ENCODE data around the gene ZFHX3. TPM values are rescaled to one million over a fixed set of nuclear protein-coding genes. Genes with fewer than 3 reads are reported as not detected.

Gene ZFHX3
- total RNA-seq, 1 experiment from 2014 or later = 1.5 TPM

DNA sequence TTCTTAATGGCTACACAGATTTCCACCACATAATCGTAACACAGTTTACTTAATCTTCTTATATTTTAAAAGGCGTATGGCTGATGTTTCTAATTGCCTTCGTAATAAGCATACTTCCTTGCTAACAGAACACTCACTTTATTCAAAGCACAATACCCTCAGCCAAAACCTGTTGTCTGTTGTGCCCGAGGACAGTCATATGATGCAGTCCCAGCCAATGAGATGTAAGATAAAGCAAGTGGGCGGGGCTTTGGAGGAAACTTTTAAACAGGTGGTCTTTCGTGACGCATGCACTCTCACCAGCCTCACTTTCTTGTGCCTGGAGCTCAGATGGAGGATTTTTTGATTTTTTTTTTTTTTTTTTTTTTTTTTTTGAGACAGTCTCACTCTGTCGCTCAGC lies 174.1 kb downstream of the ZFHX3 start:
- TF ChIP-seq, protein P1, sequence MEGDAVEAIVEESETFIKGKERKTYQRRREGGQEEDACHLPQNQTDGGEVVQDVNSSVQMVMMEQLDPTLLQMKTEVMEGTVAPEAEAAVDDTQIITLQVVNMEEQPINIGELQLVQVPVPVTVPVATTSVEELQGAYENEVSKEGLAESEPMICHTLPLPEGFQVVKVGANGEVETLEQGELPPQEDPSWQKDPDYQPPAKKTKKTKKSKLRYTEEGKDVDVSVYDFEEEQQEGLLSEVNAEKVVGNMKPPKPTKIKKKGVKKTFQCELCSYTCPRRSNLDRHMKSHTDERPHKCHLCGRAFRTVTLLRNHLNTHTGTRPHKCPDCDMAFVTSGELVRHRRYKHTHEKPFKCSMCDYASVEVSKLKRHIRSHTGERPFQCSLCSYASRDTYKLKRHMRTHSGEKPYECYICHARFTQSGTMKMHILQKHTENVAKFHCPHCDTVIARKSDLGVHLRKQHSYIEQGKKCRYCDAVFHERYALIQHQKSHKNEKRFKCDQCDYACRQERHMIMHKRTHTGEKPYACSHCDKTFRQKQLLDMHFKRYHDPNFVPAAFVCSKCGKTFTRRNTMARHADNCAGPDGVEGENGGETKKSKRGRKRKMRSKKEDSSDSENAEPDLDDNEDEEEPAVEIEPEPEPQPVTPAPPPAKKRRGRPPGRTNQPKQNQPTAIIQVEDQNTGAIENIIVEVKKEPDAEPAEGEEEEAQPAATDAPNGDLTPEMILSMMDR (conservative IDR thresholded peaks at IDR 0.05) = no peak
- Mint-ChIP-seq H3K4me1 (peaks cover 0 to 8% of the 10 kb centered on the region in 2 experiments; a peak in 2 of 4 replicates), H3K27me3 (ENCODE audit: low read depth) (no peaks in the 10 kb centered on the region), H3K36me3 (ENCODE audit: insufficient read depth in 1 of 3, low read depth in 3 of 3) (peaks cover 0 to 12% (median 3%) of the 10 kb centered on the region in 3 experiments; a peak in 4 of 7 replicates), H3K4me3 (no peak overlapping the region), H3K27ac (no peak overlapping the region), H3K9me3 (peaks cover 18 to 23% of the 10 kb centered on the region in 2 experiments)
- Histone ChIP-seq H3K4me2 (ENCODE audit: insufficient read depth, insufficient read length, low read length) (no peak overlapping the region), H3K79me1 (ENCODE audit: insufficient read depth, low read depth, low read length, poor library complexity, severe bottlenecking) (no peaks in the 10 kb centered on the region), H3K4ac (ENCODE audit: low read depth, low read length) (no peak overlapping the region), H3K9ac (ENCODE audit: extremely low read depth, insufficient read length, low read length) (no peak overlapping the region), H3K27ac (ENCODE audit: insufficient read length, low read depth, low read length) (no peak overlapping the region), H3K56ac (ENCODE audit: insufficient read length, low read depth, low read length) (no peak overlapping the region), H3T11ph (ENCODE audit: low read length) (no peak overlapping the region), H2AK5ac (ENCODE audit: insufficient read length, low read length) (no peak overlapping the region), H3K18ac (ENCODE audit: insufficient read length, low read depth, low read length) (no peak overlapping the region), H4K20me1 (ENCODE audit: control insufficient read depth, insufficient read depth, insufficient read length) (no peaks in the 10 kb centered on the region), H3K27me3 (ENCODE audit: insufficient read depth, low read length) (no peaks in the 10 kb centered on the region), H3K9me3 (ENCODE audit: control insufficient read depth, low read depth, low read length) (no peaks in the 10 kb centered on the region), H2BK5ac (ENCODE audit: insufficient read length, low read length) (no peak overlapping the region), H2BK15ac (ENCODE audit: low read depth, low read length) (no peak overlapping the region), H2BK20ac (ENCODE audit: low read depth, low read length, poor library complexity, severe bottlenecking) (no peak overlapping the region), H2AFZ (ENCODE audit: low read length) (no peak overlapping the region), H3K79me2 (ENCODE audit: insufficient read depth, low read length) (no peaks in the 10 kb centered on the region), H3K4me1 (ENCODE audit: insufficient read depth, low read length) (no peaks in the 10 kb centered on the region), H3K14ac (ENCODE audit: insufficient read depth, low read length) (no peak overlapping the region), H2BK120ac (ENCODE audit: low read depth, low read length, poor library complexity, severe bottlenecking) (no peak overlapping the region), H3K23ac (ENCODE audit: insufficient read length, low read depth, low read length) (no peak overlapping the region), H4K5ac (ENCODE audit: insufficient read length, low read depth, low read length) (no peak overlapping the region), H4K8ac (replicated peaks; ENCODE audit: insufficient read length, low read depth, low read length) (no peak overlapping the region), H4K91ac (ENCODE audit: insufficient read length, low read depth, low read length) (no peak overlapping the region), H2BK12ac (ENCODE audit: insufficient read length, low read depth, low read length) (no peak overlapping the region), H3K23me2 (ENCODE audit: insufficient read length, low read depth, low read length, poor library complexity, severe bottlenecking) (peaks cover 5% of the 10 kb centered on the region)
- no CpG with 5 or more reads among the region's 8 CpGs for WGBS (ENCODE audit: extremely low coverage, insufficient read length, low lambda C conversion rate)
- no peak for DNase-seq

Data from H9 (cell line).